Middle frontal gyrus (tissue), 1 donor: ENCODE measurements around the gene SMPD2.
A peak's percentile ranks its signal among the peaks of the same experiment; 100 is the strongest.

Source experiments
- DNase-seq: peaks from one replicate; pipeline ENCODE4 v3.0.0-alpha.2; 2015; ENCODE audit warnings: low spot score; ENCODE audit errors: extremely low spot score

The SMPD2 gene, protein sequence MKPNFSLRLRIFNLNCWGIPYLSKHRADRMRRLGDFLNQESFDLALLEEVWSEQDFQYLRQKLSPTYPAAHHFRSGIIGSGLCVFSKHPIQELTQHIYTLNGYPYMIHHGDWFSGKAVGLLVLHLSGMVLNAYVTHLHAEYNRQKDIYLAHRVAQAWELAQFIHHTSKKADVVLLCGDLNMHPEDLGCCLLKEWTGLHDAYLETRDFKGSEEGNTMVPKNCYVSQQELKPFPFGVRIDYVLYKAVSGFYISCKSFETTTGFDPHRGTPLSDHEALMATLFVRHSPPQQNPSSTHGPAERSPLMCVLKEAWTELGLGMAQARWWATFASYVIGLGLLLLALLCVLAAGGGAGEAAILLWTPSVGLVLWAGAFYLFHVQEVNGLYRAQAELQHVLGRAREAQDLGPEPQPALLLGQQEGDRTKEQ

DNA sequence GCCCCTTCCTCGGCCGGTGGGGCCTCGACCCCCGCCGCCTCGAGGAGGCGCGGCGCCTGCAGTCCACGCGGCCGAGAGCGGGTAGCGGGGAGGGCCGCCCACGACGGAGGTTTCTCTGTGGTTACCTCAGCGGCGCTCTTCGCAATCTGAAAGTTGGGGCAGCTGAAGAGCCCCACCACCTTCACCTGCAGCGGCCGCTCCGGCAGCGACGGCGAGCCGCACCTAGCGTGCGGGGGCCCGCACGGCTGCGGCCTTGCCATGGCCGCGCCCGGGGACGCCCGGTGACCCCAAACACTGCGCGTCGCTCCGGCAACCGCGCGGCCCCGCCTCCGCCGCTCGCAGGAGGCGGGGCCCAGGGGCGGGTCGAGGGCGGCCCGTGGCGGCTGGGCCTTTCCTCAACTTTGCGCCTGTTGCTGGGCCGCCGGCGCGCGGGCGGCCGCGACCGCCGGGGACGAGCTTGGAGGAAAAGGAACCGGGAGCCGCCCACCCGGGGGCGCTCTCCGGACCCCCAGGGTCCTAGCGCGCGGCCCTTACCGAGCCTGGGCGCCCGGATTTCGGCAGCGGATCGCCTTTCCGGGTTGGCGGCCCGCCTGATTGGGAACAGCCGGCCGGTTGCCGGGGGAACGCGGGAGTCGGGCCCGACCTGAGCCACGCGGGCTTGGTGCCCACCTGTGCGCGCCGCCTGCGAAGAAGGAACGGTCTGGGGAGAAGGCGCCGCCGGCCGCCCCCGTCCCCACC, at the start of gene SMPD2, which contains the start of gene PPIL6:
SMPD2 (plus strand) TSS at position 394 of the 738 bp plus-strand sequence. CDS start 398 bp downstream, outside the sequence.
PPIL6 (minus strand) TSS at position 298 of the 738 bp plus-strand sequence; CDS start at position 260, 38 bp downstream.
- peak; percentile 79 for DNase-seq

DNA sequence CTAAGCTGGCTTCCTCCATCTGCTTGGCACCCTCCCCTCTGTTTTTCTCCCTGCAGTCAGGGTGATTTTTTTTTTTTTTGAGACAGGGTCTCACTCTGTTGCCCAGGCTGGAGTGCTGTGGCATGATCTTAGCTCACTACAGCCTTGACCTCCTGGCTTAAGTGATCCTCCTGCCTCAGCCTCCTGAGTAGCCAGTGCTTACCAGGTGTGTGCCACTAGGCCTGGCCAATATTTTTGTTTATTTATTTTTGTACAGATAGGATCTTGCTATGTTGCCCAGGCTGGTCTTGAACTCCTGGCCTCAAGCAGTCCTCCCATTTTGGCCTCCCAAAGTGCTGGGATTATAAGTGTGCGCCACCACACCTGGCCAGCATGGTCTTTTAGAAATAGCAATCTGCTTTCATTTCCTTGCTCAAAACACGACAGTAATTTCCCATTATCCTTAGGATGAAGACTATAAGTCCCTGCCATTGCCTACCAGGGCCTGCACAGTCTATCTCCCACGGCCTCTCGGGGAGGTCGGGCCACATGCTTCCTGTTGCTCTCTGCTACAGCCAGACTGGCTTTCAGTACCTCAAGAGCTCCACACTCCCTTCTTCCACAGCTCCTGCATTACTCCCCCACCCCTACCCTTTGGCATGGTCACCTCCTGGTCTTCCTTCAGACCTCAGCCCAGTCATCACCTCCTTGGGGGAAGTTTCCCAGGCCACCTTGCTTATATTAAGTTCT, 47.2 kb upstream of the SMPD2 start:
- no peak for DNase-seq

DNA sequence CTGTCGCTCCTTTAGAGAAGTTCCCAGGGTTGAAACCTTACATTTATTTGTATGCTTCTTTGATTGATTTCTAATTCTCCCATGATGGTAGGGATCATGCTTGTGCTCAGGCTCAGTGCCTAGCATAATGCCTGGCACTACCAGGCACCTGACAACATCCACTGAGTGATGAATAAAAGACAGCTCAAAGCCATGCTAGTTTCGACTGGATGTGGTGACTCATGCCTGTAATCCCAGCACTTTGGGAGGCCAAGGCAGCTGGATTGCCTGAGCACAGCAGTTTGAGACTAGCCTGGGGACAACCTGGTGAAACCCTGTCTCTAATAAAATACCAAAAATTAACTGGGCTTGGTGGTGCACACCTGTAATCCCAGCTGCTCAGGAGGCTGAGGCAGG, 46.6 kb upstream of the SMPD2 start:
- DNase-seq, result no peak

DNA sequence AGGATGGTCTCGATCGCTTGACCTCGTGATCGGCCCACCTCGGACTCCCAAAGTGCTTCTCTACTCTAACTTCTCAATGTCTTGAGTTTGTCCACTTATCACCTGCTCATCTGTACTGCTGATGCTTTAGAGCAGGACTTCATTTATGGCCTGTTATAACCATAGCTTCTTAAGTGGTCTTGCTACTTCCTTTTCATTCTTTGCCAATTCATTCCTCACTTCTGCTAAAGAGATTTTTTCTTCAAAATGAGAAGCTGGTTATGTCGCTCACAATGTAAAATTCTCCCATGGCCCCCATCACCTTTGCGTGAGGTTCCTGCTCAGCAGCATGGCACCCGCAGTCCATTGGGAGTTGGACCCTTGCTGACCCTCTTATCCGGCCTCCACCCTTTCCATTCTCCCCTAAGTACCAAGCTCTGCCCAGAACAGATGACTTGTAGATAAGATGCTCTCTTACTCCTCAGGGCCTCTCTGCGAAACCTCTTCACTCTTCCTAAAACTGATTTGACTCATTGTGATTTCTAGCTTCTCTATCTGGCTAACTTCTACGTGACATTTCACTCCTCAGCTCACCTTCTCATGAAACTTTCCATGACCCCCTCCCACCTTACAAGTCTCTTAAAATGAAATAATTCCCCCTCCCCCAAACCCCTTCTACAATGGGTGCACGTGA, 44.3 kb upstream of the SMPD2 start:
- DNase-seq, result no peak

DNA sequence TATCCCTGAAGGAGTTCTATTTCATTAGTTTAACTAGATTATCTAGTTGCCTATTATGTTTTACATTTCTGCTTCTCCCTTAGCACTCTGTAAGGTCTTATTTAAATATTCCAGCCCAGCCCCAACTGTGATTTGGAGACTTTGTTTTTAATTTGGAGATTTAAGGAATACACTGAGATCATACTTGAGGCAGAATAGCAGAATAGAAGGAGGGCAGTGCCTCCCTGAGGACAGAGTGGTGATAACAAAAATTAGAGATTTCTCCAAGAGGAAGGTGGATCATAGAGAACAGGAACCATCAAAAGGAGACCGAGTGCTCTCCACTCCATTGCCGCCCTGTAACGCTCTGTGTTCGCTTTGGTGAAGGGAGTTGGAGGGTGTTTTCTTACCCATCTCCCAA, 43.5 kb upstream of the SMPD2 start:
- DNase-seq, result no peak

DNA sequence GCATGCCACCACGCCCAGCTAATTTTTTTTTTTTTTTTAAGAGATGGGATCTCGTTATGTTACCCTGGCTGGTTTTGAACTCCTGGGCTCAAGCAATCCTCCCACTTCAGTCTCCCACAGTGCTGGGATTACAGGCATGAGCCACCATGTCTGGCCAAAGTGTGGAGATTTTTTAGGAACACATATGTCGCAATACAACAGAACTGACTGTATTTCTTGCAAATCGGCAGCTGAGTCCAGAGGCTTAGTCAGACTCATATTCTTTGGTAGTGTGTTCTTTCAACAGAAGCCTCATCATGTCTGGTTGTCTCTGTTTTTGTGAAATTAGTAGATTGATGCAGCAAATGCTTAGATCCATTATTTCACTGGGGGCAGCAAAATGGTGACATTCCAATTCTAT, 34.3 kb upstream of the SMPD2 start:
- DNase-seq, result no peak

DNA sequence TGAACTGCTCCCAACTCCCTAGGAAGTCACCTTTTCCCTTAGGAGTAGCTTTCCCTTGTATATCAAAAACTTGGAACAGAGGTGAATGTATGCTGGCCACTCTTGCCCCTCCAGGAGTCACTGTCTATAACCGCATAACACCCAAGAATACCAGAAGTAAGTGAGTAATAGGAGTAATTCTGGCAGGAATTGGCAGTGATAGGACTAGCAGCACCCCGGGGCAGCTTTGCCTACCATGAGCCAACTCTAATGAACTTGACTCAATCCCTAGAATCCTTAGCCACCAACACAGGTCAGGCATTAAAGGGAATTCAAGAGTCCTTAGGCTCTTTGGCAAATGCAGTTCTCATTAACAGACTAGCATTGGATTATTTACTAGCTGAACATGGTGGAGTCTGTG, 29.5 kb upstream of the SMPD2 start:
- no peak for DNase-seq

DNA sequence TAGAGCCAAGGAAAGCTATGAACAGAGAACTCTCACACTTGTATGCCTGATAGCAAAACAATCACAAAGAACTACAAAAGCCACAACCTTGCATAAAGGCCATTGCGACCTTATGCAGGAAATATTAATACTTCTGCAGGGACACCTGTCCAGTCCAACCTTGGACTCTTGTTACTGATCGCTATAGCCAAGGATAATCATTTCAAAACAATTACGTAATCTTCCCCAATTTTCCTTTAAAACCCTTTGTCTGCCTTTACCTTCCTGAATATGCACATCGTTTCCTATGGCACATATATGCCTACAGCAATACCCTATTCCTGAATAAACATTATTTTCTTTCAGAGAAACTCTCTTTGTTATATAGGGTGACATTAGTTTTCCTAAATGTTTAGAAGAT, 22.9 kb upstream of the SMPD2 start:
- DNase-seq, result no peak

DNA sequence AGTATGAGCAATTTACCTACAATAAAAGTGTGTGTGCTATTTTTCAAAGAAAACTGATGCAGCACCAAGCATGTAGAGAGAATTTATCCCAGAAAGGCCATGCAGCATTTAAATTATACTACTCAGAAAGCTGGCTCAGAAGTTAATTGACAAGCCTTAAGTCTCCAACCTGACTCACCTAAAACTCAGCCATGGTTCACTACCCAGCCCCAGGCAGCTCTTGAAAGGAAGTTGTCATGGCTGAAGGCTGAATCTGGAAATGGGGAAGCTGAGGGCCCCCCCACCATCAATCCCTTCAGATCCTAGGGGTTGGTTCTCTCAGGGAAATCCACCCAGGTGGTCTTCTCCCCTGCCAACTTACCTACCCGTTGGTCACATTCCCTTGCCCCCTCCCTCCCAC, 19.8 kb upstream of the SMPD2 start:
- DNase-seq, result no peak

DNA sequence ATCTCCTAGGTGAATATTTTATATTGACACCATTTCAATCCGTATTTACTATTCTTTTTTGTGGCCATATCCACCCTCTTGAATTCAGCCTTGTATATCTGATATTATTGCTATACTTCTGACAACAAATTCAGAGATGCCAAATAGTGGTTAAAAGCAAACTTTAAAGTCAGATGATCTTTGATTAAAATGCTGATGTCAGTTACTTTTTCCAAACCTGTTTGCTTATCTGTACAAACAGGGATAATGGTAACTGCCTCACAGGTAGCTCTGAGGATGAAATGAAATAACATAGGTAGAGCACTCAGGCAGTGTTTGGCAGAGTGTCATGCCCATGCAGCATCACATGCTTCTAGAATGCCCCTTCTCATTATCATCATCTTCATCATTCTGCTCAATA, 19.3 kb upstream of the SMPD2 start:
- DNase-seq, result no peak

DNA sequence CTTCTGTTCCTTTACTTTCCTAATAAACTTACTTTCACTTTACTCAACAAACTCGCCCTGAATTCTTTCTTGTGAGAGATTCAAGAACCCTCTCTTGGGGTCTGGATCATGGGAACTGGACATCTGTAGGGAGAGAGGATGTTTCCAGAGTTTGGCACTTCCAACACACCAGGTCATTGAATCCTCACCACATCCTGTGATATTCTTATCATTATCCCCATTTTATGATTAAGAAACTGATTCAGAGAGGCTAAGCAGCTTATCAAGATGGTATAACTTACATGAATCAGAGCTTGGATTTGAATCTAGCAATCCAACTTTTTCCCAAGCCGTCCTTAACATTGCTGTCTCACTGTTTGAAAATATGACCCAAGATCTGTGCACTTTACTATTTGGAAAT, 15.6 kb upstream of the SMPD2 start:
- DNase-seq, result no peak

DNA sequence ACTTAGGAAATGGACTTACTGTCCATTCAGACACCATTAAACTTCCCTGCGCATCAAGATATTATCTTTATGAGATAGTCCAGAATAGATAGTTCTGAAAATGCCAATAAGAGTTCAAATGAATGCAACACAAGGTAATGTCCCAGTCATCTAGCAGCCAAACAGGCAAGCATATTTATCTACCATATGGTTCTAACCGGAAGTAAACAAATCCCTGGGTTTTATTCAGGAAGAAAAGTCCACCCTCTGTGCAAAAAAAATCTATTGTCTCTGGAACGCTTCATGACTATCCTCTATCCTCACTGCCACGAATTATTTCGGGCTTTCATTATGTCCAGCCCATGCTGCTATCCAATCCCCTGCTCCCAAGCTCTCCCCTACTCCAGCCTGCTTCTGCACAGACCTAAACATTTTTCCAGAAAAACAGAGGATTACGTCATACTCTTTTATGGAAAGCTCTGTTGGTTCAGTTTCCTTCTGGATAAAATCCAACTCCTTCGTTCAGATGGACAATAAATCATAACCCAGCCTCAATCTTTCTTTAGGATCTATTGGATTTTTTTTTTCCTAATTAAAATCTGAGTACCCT, 11.5 kb upstream of the SMPD2 start:
- DNase-seq, result no peak

DNA sequence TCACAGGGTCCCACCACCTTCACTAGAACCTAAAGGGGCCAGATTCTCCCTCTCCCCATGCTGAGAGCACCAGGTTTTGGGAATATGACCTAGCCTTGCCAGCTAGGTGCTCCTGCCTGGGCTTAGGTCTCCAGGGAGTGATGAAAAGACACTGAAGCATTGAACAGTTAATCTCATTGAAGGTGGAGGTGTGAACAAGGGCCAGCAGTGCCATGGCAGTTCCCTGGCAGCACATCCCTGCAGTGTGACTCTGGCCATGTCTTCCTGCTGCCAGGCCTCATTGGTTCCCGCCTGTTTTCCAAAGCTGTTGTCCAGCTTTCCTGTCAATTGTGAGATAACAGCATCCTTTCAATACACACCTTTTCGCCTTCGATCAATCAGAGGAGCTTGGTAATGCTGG, 11.0 kb upstream of the SMPD2 start:
- no peak for DNase-seq

DNA sequence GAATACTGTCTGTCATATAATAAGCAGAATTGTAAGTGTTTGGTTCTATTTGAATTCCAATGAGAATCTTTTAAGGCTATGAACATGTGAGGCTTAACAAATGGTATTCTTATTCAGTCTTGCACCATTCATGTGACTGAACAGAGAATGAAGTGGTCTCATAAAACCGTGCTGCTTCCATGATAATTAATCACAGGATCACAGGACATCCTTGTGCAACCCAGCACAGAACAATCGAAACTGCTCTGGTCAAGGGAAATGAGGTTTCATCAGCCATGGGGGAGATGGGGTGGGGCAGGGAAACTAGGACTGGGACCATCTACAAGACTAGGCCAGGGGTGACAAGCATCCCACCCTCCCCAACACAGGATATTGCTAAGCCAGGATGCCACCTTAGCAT, 6.1 kb upstream of the SMPD2 start:
- no peak for DNase-seq

DNA sequence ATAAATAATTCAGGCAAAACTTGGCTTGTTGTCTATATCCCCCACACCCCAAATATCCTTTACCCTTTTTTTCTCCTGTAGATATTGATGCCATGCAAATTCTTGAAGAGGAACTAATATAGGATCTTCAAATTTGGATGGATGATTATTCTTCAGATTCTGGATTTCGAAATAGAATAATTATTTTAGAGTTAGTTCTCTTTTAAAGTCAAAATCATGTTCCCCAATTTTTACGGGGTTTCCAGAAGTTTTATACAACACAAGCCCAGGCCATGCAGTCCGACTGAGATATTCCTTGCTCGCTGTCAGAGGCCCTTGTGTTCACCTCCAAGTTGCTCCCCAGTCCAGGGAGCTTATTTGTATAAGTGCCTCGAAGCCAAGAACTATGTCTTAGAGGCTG, 4.5 kb upstream of the SMPD2 start:
- no peak for DNase-seq

DNA sequence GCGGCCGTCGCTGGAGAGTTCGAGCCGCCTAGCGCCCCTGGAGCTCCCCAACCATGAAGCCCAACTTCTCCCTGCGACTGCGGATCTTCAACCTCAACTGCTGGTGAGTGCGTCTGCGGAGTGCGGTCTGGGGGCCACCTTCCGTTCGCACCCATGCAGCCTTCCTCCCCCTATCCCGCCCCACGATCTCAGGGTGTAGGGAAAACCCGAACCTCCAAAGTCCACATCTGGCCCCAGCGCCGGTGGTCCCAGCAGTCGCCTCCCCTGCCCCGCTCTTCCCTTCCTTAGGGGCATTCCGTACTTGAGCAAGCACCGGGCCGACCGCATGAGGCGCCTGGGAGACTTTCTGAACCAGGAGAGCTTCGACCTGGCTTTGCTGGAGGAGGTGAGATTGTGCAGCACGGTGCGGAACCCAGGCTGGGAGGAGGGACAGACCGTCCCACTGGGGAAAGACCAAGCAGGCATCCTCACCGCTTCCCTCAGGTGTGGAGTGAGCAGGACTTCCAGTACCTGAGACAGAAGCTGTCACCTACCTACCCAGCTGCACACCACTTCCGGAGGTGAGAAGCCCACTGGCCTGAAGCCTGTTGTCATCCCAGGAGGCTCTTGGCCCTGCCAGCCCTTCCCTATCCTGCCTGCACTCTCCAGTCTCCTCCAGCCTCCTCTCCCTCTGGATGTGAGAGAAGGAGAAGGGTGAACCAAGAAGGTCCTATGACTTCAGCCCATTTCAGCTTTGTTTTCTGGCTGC, 719 bp downstream of the SMPD2 start:
- DNase-seq, result no peak

DNA sequence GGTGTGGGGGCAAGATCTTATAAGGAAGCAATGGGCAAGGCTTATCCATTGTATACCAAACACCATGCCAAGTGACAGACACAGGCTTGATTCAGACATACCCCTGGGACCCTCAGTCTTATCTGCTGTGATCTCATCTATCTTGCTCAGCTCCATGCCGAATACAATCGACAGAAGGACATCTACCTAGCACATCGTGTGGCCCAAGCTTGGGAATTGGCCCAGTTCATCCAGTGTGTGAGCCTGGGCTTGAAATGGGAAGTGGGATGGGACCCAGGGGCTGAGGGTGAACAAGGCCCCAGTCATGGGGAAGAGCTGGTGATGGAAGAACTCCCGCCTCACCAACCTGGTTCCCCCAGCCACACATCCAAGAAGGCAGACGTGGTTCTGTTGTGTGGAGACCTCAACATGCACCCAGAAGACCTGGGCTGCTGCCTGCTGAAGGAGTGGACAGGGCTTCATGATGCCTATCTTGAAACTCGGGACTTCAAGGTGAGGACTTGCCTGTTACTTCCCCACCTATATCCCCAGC, 1.9 kb downstream of the SMPD2 start:
- no peak for DNase-seq

DNA sequence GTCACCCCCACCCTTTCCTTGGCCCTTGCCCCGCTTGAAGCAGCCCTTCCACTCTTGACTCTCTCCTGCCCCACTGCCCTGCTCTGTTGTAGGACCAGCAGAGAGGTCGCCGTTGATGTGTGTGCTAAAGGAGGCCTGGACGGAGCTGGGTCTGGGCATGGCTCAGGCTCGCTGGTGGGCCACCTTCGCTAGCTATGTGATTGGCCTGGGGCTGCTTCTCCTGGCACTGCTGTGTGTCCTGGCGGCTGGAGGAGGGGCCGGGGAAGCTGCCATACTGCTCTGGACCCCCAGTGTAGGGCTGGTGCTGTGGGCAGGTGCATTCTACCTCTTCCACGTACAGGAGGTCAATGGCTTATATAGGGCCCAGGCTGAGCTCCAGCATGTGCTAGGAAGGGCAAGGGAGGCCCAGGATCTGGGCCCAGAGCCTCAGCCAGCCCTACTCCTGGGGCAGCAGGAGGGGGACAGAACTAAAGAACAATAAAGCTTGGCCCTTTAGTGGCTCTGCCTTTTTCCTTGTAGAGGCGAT, 3.0 kb downstream of the SMPD2 start:
- no peak for DNase-seq

DNA sequence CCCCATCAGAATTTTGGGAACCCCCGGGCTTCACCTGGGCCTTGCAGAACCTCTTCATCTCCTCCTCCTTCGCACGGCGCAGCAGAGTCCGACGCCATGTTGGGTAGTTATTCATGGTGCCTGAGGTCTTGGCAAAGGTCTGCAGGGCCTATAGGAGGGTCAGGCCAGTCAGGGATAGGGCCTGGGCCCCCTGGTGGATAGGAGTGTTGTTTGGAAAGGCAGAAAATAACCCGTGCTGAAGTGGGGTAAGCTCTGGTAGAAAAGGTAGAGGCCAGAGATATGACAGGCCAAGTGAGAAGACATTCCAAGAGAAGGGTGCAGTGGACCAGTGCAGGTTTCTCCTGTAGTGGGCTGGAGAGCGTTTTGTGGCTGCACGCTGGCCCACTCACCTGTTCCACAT, 4.9 kb downstream of the SMPD2 start:
- no peak for DNase-seq

DNA sequence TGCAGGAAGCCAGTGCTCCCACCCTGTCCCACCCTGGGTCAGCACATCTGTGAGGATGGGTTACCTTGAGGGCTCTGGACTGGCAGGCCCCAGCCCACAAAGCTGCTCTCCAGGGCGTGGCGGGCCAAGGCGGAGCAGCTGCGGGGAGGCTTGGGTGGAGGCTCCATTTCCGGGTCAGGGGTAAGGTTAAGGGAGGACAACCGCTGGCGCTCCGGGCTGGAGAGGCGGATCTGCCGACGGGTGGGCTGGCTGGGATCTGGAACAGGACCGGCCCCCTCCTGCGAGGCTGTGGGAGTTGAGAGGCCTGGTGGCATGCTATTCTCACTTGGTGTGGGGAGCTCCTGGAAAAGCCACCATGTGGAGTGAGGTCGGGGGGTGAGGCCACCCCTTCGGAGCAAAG, 5.5 kb downstream of the SMPD2 start:
- no peak for DNase-seq
